ENCODE measurements around the gene ALAD.

DNA sequence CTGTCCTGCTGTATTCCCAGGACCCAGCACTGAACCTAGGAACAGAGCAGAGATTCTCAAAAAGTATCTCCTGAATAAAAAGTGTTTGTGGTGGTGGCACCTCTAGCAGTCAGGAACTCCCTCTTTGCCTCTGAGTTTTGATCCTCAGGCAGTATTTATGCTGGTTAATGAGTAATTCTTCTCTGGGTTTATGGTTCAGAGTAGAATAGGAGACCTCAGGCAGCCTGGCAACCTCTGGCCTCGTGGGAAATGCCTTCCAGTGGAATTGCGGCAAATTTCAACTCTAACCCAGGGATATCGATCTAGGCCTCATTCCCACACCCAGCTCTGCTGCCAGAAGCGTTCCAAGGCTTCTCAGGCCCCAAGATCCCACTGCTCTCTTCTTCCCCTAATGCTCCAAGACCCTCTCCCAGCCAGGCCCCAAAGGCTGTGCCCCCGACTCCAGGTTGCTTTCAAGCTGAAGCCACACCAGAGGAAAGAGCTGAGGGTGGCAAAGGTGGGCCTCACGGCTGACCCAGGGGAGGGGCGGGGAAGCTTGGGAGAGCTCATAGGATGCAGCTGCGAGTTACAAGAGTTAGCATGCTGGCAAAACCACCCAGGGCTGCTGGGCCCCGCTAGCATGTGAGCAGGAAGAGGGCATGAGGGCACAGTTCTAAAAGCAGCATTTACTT lies 13.4 kb downstream of the ALAD start:
- TF ChIP-seq EZH2 (IDR thresholded peaks at IDR 0.05; ENCODE audit: borderline replicate concordance, low read depth, low read length, severe bottlenecking): no peak
- TF ChIP-seq, protein P1, sequence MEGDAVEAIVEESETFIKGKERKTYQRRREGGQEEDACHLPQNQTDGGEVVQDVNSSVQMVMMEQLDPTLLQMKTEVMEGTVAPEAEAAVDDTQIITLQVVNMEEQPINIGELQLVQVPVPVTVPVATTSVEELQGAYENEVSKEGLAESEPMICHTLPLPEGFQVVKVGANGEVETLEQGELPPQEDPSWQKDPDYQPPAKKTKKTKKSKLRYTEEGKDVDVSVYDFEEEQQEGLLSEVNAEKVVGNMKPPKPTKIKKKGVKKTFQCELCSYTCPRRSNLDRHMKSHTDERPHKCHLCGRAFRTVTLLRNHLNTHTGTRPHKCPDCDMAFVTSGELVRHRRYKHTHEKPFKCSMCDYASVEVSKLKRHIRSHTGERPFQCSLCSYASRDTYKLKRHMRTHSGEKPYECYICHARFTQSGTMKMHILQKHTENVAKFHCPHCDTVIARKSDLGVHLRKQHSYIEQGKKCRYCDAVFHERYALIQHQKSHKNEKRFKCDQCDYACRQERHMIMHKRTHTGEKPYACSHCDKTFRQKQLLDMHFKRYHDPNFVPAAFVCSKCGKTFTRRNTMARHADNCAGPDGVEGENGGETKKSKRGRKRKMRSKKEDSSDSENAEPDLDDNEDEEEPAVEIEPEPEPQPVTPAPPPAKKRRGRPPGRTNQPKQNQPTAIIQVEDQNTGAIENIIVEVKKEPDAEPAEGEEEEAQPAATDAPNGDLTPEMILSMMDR (IDR thresholded peaks at IDR 0.05; ENCODE audit: borderline replicate concordance, extremely low read depth, low read length, poor library complexity, severe bottlenecking): no peak

Data from DND-41 (cell line).